ENCODE results near the gene HSPA5.
"Not testable (repeated sequence)": the region's sequence is repeated elsewhere in the genome, so short reads cannot be mapped to it uniquely, and the experiment has no call there.

The HSPA5 gene

GRCh38 chr9:125241000-125241862 is at the start of gene HSPA5:
Gene HSPA5, minus strand, starts transcription at chr9:125241343. Its CDS starts 217 bp downstream, at chr9:125241126.
- peak; percentile 97 to 100 (median 98) for DNase-seq

GRCh38 chr9:125286935-125287433 is 45.8 kb upstream of the HSPA5 start:
- DNase-seq, result not testable (repeated sequence)

- no peak for DNase-seq
Observed at GRCh38 chr9:125284855-125285254, 43.7 kb upstream of the HSPA5 start.

GRCh38 chr9:125280945-125281344 is 39.8 kb upstream of the HSPA5 start:
- no peak for DNase-seq

GRCh38 chr9:125277411-125277810 is 36.3 kb upstream of the HSPA5 start:
- DNase-seq, result no peak

- no peak for DNase-seq
Observed at GRCh38 chr9:125276771-125277170, 35.6 kb upstream of the HSPA5 start.

GRCh38 chr9:125272697-125273096 is 31.6 kb upstream of the HSPA5 start:
- DNase-seq, result no peak

- DNase-seq, result no peak
Observed at GRCh38 chr9:125271081-125271480, 29.9 kb upstream of the HSPA5 start.

GRCh38 chr9:125269014-125269397 is 27.9 kb upstream of the HSPA5 start:
- no peak for DNase-seq

GRCh38 chr9:125268394-125269013 is 27.4 kb upstream of the HSPA5 start:
- DNase-seq, result no peak

GRCh38 chr9:125264068-125264467 is 22.9 kb upstream of the HSPA5 start:
- peak in 3 of 6 experiments; percentile 32 to 39 (median 34) for DNase-seq

- DNase-seq, result peak in 3 of 6 experiments; percentile 7 to 28 (median 16)
Observed at GRCh38 chr9:125262294-125262991, 21.3 kb upstream of the HSPA5 start.

GRCh38 chr9:125261501-125262293 is 20.6 kb upstream of the HSPA5 start, which contains the start of gene GAPVD1:
Gene GAPVD1, plus strand, starts transcription at chr9:125261826. Its CDS starts 37,096 bp downstream, at chr9:125298922.
- DNase-seq, result peak; percentile 77 to 91 (median 85)

- no peak for DNase-seq
Observed at GRCh38 chr9:125260561-125260960, 19.4 kb upstream of the HSPA5 start.

GRCh38 chr9:125258832-125259534 is 17.8 kb upstream of the HSPA5 start:
- DNase-seq, result no peak

- no peak for DNase-seq
Observed at GRCh38 chr9:125258160-125258785, 17.1 kb upstream of the HSPA5 start.

GRCh38 chr9:125255781-125256391 is 14.7 kb upstream of the HSPA5 start:
- no peak for DNase-seq

GRCh38 chr9:125254231-125254630 is 13.1 kb upstream of the HSPA5 start:
- no peak for DNase-seq

GRCh38 chr9:125246261-125246667 is 5.1 kb upstream of the HSPA5 start:
- no peak for DNase-seq

- no peak for DNase-seq
Observed at GRCh38 chr9:125243792-125244260, 2.7 kb upstream of the HSPA5 start.
